ENCODE data around the gene HRAS.
"Not testable (repeated sequence)": the region's sequence is repeated elsewhere in the genome, so short reads cannot be mapped to it uniquely, and the experiment has no call there.

Gene HRAS

GRCh38 chr11:575313-575995, 40.1 kb upstream of the HRAS start:
- Histone ChIP-seq H3K9me2 (replicated peaks; ENCODE audit: low read depth, low read length) (no peaks in the 10 kb centered on the region), H3F3A (ENCODE audit: low read depth) (no peaks in the 10 kb centered on the region), H3K27me3 (ENCODE audit: insufficient read depth, low read length, poor library complexity, severe bottlenecking) (no peaks in the 10 kb centered on the region), H3K9me3 (ENCODE audit: insufficient read depth, low read depth, low read length) (no peaks in the 10 kb centered on the region), H3K9ac (ENCODE audit: low read depth, low read length, poor library complexity, severe bottlenecking) (no peak overlapping the region), H4K20me1 (ENCODE audit: insufficient read depth, low read length, poor library complexity, severe bottlenecking) (peaks cover 38% of the 10 kb centered on the region), H3K4me3 (ENCODE audit: low read length, poor library complexity, severe bottlenecking) (peak overlapping the region; percentile 79), H3K4me2 (ENCODE audit: low read depth, low read length, poor library complexity, severe bottlenecking) (peak overlapping the region; percentile 83), H3K4me1 (ENCODE audit: insufficient read depth, low read length, poor library complexity, severe bottlenecking) (peaks cover 34% of the 10 kb centered on the region), H2AFZ (ENCODE audit: low read length) (peak overlapping the region; percentile 87), H3K79me2 (ENCODE audit: insufficient read depth, low read length) (peaks cover 39% of the 10 kb centered on the region), H3K36me3 (ENCODE audit: insufficient read depth, low read length) (no peaks in the 10 kb centered on the region)
- TF ChIP-seq, protein P1, sequence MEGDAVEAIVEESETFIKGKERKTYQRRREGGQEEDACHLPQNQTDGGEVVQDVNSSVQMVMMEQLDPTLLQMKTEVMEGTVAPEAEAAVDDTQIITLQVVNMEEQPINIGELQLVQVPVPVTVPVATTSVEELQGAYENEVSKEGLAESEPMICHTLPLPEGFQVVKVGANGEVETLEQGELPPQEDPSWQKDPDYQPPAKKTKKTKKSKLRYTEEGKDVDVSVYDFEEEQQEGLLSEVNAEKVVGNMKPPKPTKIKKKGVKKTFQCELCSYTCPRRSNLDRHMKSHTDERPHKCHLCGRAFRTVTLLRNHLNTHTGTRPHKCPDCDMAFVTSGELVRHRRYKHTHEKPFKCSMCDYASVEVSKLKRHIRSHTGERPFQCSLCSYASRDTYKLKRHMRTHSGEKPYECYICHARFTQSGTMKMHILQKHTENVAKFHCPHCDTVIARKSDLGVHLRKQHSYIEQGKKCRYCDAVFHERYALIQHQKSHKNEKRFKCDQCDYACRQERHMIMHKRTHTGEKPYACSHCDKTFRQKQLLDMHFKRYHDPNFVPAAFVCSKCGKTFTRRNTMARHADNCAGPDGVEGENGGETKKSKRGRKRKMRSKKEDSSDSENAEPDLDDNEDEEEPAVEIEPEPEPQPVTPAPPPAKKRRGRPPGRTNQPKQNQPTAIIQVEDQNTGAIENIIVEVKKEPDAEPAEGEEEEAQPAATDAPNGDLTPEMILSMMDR (conservative IDR thresholded peaks at IDR 0.05; ENCODE audit: low read length): no peak
- no peak for TF ChIP-seq EZH2phosphoT487 (IDR thresholded peaks at IDR 0.05; ENCODE audit: borderline replicate concordance)

DNA sequence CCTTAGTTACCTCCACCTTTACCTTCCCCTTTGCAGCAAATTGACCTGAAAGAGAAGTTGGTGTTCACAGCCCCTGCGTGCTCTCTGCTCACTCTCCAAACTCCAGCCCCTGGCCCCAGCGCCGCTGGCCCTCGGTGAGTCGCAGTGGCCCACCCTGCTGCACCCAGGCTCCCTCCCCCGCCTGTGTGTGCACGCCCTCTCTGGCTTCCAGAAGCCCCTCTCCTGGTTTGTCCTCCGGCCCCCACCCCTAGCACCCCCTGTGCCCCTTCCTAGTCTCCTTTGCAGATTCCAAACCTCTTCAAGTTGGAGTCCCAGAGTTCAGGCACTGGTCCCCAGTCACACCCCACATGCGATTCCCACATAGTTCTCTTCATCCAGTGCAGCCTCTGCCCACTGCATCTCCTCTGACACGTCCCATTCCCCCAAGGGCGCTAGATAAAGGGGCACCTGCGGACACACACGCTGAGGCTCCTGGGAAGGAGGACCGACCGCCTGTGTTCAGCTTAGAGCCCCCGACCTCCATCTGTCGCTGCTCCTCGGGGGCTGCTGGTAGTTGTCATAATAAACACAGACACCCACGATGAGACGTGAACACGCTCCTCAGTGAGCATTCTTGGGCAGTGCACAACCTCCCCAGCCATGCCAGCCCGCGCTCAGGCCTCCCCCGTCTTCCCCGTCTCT, 39.4 kb upstream of the HRAS start:
- no peaks in the 10 kb centered on the region for H3K27me3 ChIP-seq (ENCODE audit: insufficient read depth, low read length, poor library complexity, severe bottlenecking)
- H3K36me3 ChIP-seq (ENCODE audit: insufficient read depth, low read length): no peaks in the 10 kb centered on the region
- H3K4me2 ChIP-seq (ENCODE audit: low read depth, low read length, poor library complexity, severe bottlenecking): peak overlapping the region; percentile 83
- H3K9ac ChIP-seq (ENCODE audit: low read depth, low read length, poor library complexity, severe bottlenecking): no peak overlapping the region
- H3K4me1 ChIP-seq (ENCODE audit: insufficient read depth, low read length, poor library complexity, severe bottlenecking): peaks cover 30% of the 10 kb centered on the region
- peaks cover 32% of the 10 kb centered on the region for H3K79me2 ChIP-seq (ENCODE audit: insufficient read depth, low read length)
- H2AFZ ChIP-seq (ENCODE audit: low read length): no peak overlapping the region
- H3K9me3 ChIP-seq (ENCODE audit: insufficient read depth, low read depth, low read length): no peaks in the 10 kb centered on the region
- peaks cover 31% of the 10 kb centered on the region for H4K20me1 ChIP-seq (ENCODE audit: insufficient read depth, low read length, poor library complexity, severe bottlenecking)
- no peaks in the 10 kb centered on the region for H3K9me2 ChIP-seq (replicated peaks; ENCODE audit: low read depth, low read length)
- no peaks in the 10 kb centered on the region for H3F3A ChIP-seq (ENCODE audit: low read depth)
- TF ChIP-seq EZH2phosphoT487 (IDR thresholded peaks at IDR 0.05; ENCODE audit: borderline replicate concordance): no peak
- TF ChIP-seq, protein P1 (conservative IDR thresholded peaks at IDR 0.05; ENCODE audit: low read length): no peak
- H3K4me3 ChIP-seq (ENCODE audit: low read length, poor library complexity, severe bottlenecking): peak overlapping the region; percentile 79

GRCh38 chr11:574031-574570, 38.7 kb upstream of the HRAS start:
- H3F3A ChIP-seq (ENCODE audit: low read depth); H3K36me3 ChIP-seq (ENCODE audit: insufficient read depth, low read length); H3K4me3 ChIP-seq (ENCODE audit: low read length, poor library complexity, severe bottlenecking); H3K9ac ChIP-seq (ENCODE audit: low read depth, low read length, poor library complexity, severe bottlenecking); H3K9me3 ChIP-seq (ENCODE audit: insufficient read depth, low read depth, low read length); H2AFZ ChIP-seq (ENCODE audit: low read length); H3K9me2 ChIP-seq (replicated peaks; ENCODE audit: low read depth, low read length); H3K27me3 ChIP-seq (ENCODE audit: insufficient read depth, low read length, poor library complexity, severe bottlenecking): not testable (repeated sequence)
- peaks cover 24% of the 10 kb centered on the region for H4K20me1 ChIP-seq (ENCODE audit: insufficient read depth, low read length, poor library complexity, severe bottlenecking)
- peaks cover 31% of the 10 kb centered on the region for H3K79me2 ChIP-seq (ENCODE audit: insufficient read depth, low read length)
- H3K4me1 ChIP-seq (ENCODE audit: insufficient read depth, low read length, poor library complexity, severe bottlenecking): peaks cover 30% of the 10 kb centered on the region
- peak overlapping the region; percentile 83 for H3K4me2 ChIP-seq (ENCODE audit: low read depth, low read length, poor library complexity, severe bottlenecking)
